GM12892 (cell line): ENCODE data around the gene SNRPN.

Experiments
- POLR2A ChIP-seq: IDR thresholded peaks from 2 replicates; pipeline ENCODE4 v1.6.1; 2011; ENCODE audit warnings: low read depth, low read length, control low read depth
- POLR2AphosphoS5 ChIP-seq: IDR thresholded peaks from 2 replicates; pipeline ENCODE4 v1.6.1; 2011; ENCODE audit warnings: low read depth, low read length, control low read depth

DNA sequence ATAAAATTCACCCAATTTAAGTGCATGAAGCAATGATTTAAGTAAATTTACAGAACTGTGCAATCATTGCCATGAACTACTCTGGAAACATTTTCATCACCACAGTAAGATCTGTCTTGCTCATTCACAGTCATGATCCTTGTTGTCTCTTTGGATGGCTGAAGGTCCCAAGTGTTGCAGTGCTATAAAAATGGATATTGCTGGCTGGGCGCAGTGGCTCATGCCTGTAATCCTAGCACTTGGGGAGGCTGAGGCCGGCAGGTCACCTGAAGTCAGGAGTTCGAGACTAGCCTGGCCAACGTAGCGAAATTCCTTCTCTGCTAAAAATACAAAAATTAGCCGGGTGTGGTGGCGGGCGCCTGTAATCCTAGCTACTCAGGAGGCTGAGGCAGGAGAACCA is 17.0 kb downstream of the SNRPN start:
- no peak for TF ChIP-seq POLR2A
- no peak for TF ChIP-seq POLR2AphosphoS5
